HG03457 (cell line): ENCODE measurements around the gene LRRTM4.

Experiments used
- ATAC-seq: cut with Tn5 transposase; IDR thresholded peaks from one replicate; pipeline ENCODE4 v1.9.1; 2021; ENCODE audit warnings: moderate number of reproducible peaks; ENCODE audit not compliant: unreplicated experiment

The LRRTM4 gene

GRCh38 chr2:77328134-77328931 lies 193.8 kb downstream of the LRRTM4 start:
- no peak for ATAC-seq

DNA sequence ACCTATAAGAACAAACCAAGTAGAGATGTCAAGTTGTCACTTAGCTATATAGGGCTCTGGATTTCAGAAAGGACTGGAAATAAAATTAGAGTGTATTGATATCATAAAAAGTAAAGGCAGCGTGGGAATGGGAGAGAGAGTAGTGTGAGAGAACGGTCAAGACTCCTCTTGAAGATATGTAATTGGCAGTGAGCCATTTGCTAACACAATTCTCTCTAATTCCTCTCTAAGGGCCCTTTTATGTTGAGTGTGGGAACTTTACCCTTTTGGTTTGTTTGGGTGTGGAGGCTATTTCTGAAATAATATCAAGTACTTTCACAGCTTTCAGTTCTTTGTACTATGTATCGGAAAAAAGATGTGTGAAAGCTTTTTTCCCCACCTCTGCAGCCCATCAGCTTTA lies 196.8 kb downstream of the LRRTM4 start:
- no peak for ATAC-seq

- no peak for ATAC-seq
Measured at GRCh38 chr2:77322431-77322830, 199.7 kb downstream of the LRRTM4 start.

DNA sequence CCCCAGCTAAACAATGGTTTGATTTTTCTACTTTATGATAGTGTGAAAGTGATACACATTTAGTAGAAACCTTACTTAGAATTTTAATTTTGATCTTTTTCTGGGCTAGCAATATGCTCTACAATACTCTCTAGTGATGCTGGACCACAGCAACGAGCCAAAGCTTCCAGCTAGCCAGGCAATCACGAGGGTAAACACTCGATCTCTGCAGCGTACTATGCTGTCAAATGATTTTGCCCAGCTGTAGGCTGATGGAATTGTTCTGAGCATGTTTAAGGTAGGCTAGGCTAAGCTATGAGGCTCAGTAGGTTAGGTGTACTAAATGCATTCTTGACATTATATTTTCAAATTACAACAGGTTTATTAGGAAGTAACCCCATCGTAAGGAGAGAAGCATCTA lies 207.5 kb downstream of the LRRTM4 start:
- ATAC-seq: no peak

DNA sequence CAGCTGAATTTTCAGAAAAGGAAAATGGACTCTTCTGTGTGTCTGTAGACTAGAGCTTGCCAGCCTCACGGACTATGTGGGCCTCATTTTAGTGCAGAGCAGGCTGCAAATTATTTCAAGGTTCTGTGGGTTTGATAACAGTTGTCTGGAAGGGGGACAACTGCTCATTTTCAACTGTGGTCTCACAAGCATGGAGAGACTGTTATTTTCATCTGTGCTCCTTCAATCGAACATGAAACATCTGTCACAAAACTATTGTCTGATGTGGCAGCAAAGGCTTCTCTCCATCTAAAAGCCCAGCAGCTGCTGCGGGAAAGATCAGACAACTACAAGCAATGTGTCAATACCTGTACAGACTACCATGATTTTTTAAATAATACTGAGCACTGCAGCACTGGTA lies 211.8 kb downstream of the LRRTM4 start:
- ATAC-seq: no peak

- ATAC-seq: no peak
Measured at GRCh38 chr2:77309725-77310124, 212.5 kb downstream of the LRRTM4 start.

DNA sequence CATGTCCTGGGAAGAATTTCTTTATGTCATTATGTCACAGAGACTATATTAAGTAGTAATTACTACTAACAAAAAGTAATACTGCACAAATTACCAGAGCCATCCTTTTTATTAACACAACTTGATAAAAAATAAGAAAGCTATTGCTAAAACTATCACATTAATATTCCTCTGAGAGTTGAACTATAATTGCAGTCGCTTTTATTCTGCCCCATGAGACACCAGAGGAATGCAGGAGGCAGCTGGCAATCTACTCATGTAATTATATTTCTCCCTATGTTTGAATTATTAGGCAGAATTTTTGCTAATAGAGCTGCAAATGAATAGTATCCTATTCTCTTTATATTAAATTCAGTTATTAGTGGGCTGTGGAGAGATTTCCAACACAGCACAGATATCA lies 220.7 kb downstream of the LRRTM4 start:
- ATAC-seq: no peak

DNA sequence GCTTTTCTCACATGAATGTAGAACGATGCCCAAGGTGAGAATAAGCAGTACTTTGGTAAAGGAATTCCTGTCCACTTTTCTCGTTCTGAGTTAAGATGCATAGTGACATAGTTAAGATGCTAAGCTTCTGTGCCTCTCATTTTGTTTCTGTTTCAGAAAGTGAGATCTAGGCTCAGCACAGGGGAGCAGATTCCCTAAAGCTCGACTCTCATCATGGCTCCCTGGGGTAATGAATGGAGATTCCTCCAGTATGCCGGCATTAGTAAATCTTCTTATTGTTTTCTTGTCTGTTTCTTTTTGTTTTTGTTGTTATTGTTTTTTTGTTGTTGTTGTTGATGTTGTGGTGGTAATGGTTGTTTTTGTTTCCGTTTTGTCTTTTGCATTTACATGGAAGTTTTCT lies 225.4 kb downstream of the LRRTM4 start:
- ATAC-seq: no peak

DNA sequence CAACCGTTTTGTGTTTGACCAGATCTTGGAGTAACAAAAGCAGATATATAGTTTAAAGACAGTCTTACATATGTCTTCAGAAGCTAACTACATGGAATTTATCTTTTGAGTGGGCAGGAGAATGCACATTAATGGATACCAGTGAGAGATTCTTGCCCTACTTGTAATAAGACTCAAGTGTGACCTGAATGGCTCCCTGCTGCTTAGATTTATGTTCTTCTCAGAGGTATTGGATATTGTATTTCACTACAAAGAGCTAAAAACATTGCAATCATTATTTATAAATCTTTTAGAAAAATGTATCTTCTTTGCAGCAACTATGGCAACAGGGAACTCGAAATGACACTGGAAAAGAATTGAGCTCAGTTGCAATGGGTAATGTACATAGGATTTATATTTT lies 227.7 kb downstream of the LRRTM4 start:
- no peak for ATAC-seq

- ATAC-seq: no peak
Measured at GRCh38 chr2:77284353-77284752, 237.8 kb downstream of the LRRTM4 start.

GRCh38 chr2:77271262-77271661 lies 250.9 kb downstream of the LRRTM4 start:
- ATAC-seq: no peak

GRCh38 chr2:77270433-77270832 lies 251.7 kb downstream of the LRRTM4 start:
- ATAC-seq: no peak

GRCh38 chr2:77268626-77269025 lies 253.6 kb downstream of the LRRTM4 start:
- ATAC-seq: no peak

DNA sequence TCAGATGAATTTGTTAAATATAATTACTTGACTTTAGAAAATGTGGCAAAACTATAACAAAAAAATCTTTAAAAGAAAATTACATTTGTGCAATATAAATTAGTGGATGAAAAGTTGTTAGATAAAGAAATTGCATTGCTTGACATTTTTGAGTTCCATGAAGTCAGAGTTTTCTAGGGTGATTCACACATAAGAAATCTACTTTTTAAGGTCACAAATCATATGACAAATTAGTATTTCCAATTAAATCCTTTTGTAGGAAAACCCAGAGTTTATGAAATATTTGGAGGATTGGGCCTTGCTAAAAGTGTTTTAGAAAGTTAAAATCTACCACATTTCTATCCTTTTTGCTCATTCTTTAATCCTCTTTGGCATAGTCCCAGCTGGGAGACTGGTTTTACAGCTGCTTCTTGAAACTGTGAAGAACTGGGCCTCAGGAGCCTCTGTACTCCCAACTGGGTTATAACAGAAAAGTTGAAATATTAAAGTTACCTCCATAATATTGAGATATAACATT lies 289.2 kb downstream of the LRRTM4 start:
- ATAC-seq: no peak

DNA sequence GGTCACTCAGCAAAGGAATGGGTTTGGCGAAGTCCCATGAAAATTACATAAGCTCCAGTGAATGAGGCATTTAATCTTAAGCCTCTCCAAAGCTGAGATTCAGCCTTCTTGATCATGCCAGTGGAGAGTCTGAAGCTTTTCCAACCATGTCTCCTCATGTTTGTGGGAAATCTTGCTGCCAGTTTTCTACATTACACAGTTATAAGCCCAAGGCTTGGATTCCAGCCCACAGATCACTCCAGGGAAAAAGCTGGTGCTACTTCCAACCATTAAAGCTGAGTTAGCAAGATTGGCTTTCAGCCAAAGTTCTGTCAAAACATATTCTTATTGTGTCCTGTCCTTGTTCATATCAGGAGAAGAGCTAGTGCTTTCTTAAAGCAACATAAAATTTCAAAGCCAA lies 293.8 kb downstream of the LRRTM4 start:
- ATAC-seq: no peak

DNA sequence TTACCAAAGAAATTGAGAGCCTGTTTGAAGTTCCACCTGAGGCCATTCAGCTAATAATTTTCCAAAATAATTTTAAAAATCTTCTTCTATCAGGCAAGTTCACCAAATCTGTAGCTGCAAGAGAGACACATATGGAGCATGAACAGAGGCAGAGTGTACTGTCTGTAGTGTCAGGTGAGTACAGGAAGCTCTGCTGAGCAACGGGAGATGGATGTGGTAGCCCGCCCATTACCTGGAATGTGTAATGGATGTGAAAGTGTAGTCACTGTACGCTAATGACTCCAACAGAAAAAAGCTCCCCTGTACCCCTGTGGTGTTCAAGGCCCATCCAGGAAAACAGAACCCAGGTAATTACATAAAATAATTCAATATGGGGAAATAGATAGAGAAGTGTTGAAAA lies 311.5 kb downstream of the LRRTM4 start:
- ATAC-seq: no peak

DNA sequence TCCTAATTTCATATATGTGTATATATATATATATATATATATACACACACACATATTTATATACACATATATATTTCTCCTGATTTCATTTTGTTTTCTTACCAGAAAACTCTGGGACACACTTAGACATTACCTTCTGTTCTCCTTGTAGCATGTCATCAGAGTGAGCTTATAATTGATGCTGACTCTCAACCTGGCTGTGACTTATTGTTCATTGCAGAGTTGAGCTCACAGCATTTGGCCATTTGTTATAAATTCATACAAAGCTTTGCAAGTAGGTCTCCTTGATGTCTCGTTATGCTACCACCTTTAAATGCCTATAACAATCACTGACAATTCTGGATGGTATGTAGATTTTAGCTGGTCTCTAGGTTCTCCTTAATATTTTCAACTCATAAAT lies 314.8 kb downstream of the LRRTM4 start:
- no peak for ATAC-seq

DNA sequence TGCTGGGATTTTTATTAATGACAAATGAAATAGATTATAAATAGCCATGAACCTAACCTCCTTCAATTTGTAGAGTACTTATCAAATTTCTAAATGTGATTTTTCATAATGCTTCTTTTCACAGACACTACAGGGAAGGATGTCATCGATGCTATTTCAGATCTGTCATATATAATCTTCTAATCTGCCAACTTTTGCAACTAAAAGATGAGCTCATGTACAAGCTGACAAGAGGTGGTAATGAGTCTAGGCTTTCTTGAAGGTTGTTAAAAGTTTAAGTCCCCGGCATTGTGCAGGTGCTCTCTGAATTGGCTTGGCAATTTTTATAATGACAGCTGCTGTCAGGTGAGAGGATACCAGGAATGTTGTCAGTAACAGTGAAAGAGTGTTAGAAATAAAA lies 320.4 kb downstream of the LRRTM4 start:
- ATAC-seq: no peak

DNA sequence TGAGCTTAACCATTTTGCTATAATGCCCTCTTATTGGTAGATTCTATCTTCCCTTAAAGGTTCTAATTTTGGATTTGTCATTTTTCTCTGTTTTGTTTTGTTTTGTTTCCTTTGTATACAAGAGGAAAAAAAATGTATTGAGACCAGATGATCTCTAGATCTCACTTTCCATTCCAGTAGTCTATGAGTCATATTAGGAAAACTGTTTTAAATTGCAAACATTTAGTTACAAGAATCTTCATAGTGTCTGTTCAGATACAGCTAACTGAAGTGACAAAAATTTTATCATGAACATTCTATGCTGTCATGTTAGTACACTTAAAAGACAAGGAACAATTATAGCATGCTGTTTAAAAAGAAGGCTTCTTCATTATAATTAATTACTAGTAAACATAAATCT lies 322.8 kb downstream of the LRRTM4 start:
- no peak for ATAC-seq

DNA sequence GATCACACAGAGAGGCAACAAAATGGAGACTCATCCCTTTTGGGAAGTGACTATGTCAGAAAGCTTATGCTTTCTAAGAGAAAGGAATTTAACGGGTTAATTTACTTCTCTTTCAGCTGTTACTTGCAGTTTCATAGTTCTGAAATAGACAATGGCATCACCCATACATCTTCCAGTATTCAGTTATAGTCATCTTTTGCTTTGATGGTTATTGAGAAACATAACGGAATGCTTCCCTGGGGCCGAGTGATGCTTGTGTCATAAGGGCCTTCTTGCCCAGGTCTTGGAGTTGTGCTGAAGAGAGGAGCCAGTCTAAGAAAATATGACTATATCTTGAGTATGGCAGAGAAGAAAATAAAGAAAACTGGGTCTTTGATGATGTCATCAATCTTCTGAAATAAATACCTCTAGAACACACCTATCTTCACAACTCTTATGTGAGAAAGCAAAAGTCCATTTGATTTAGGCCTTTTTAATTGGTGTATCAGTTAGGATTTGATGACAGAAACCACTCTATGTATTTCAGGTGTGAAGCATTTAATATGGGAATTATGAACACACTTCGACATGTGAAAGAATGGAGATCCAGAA lies 328.2 kb downstream of the LRRTM4 start:
- ATAC-seq: no peak

DNA sequence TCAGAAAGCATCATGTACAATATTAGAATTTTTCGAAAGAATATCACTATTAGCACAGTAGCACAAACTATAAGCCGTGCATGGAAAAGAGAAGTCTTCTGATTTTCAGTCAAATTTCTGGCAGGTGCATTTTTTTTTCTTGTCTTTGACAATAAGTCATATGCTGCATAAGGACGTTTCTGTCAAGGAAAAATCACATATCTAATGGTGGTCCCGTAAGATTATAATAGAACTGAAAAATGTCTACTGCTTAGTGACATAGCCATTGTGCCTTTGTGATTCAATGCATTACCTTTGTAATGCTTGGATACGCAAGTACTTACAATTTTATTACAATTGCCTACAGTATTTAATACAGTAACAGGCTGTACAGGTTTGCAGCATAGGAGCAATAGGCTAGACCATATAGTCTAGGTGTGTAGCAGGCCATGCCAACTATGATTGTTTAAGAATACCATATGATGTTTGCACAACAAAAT lies 329.3 kb downstream of the LRRTM4 start:
- ATAC-seq: no peak

- ATAC-seq: no peak
Measured at GRCh38 chr2:77191665-77192064, 330.5 kb downstream of the LRRTM4 start.
